ENCODE measurements around the gene IL17RC. TPM values are rescaled to one million over a fixed set of nuclear protein-coding genes. Genes with fewer than 3 reads are reported as not detected.

IL17RC gene
- total and polyA plus RNA-seq, 2 of the 4 experiments (the other 2 are of a cell fraction), result 20.8 to 28.3 TPM

DNA sequence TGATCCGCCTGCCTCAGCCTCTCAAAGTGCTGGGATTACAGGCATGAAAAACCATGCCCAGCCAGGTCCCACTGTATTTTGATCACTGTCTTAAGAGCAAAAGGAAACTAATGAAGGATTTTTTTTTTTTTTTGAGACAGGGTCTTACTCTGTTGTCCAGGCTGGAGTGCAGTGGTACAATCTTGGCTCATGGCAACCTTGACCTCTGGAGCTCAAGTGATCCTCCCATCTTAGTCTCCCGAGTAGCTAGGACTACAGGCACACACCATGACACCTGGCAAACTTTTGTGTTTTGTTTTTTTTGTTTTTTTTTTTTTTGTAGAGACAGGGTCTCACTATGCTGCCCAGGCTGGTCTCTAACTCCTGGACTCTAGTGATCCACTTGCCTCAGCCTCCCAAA lies 63.4 kb downstream of the IL17RC start:
- no peaks in the 10 kb centered on the region for H3K27me3 ChIP-seq (ENCODE audit: control insufficient read depth, insufficient read depth, low read length)
- TF ChIP-seq MXI1 (IDR thresholded peaks at IDR 0.05; ENCODE audit: borderline replicate concordance, low read depth, low read length) (no peak), SMC3 (IDR thresholded peaks at IDR 0.05; ENCODE audit: low read depth, low read length) (no peak), CHD1 (IDR thresholded peaks at IDR 0.05; ENCODE audit: low read depth, low read length) (no peak), RFX5 (IDR thresholded peaks at IDR 0.05; ENCODE audit: low read depth, low read length) (no peak), NFE2L2 (IDR thresholded peaks at IDR 0.05; ENCODE audit: low read depth, low read length) (no peak), MAZ (IDR thresholded peaks at IDR 0.05; ENCODE audit: borderline replicate concordance, low read depth, low read length) (no peak)
- TF ChIP-seq, protein P1, sequence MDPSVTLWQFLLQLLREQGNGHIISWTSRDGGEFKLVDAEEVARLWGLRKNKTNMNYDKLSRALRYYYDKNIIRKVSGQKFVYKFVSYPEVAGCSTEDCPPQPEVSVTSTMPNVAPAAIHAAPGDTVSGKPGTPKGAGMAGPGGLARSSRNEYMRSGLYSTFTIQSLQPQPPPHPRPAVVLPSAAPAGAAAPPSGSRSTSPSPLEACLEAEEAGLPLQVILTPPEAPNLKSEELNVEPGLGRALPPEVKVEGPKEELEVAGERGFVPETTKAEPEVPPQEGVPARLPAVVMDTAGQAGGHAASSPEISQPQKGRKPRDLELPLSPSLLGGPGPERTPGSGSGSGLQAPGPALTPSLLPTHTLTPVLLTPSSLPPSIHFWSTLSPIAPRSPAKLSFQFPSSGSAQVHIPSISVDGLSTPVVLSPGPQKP (IDR thresholded peaks at IDR 0.05; ENCODE audit: borderline replicate concordance, low read depth, low read length), result no peak
- TF ChIP-seq, protein P2, sequence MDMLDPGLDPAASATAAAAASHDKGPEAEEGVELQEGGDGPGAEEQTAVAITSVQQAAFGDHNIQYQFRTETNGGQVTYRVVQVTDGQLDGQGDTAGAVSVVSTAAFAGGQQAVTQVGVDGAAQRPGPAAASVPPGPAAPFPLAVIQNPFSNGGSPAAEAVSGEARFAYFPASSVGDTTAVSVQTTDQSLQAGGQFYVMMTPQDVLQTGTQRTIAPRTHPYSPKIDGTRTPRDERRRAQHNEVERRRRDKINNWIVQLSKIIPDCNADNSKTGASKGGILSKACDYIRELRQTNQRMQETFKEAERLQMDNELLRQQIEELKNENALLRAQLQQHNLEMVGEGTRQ (IDR thresholded peaks at IDR 0.05; ENCODE audit: low read depth, low read length), result no peak
- no peak overlapping the region for H2BK5ac ChIP-seq (ENCODE audit: low read depth, low read length, poor library complexity, severe bottlenecking)
- no peak overlapping the region for H3K9ac ChIP-seq (ENCODE audit: low read depth, low read length)
- H2BK15ac ChIP-seq (ENCODE audit: low read depth, low read length), result no peak overlapping the region
- H3K4me2 ChIP-seq (ENCODE audit: low read depth, low read length), result no peak overlapping the region
- no peak overlapping the region for H4K5ac ChIP-seq (ENCODE audit: low read depth, low read length)
- peaks cover 7% of the 10 kb centered on the region for H3K4me1 ChIP-seq (ENCODE audit: control insufficient read depth, insufficient read depth, low read length)
- no TSS peak for BruUV-seq (replicated peaks)
- H2AK9ac ChIP-seq (replicated peaks; ENCODE audit: low read depth, low read length, poor library complexity), result no peak overlapping the region
- no peak for DNase-seq
- no peak overlapping the region for H3K23ac ChIP-seq (ENCODE audit: low read depth, low read length)
- H3K14ac ChIP-seq (replicated peaks; ENCODE audit: low read depth, low read length), result no peak overlapping the region
- no peak overlapping the region for H3K18ac ChIP-seq (ENCODE audit: low read depth, low read length)
- H2BK20ac ChIP-seq (ENCODE audit: low read depth, low read length), result no peak overlapping the region
- H4K91ac ChIP-seq (ENCODE audit: insufficient read depth, low read depth, low read length), result no peak overlapping the region
- H4K8ac ChIP-seq (ENCODE audit: low read depth in 2 of 2, low read length in 2 of 2), result no peak overlapping the region
- no CpG with 5 or more reads among the region's 2 CpGs for WGBS, 2 experiments (ENCODE audit: extremely low coverage in 2 of 2, insufficient read length in 1 of 2)
- POLR2A ChIA-PET (ENCODE audit: unreplicated experiment), result interaction anchor here (0.6 kb wide), 1 partner anchor 86 kb away, joined by 6 read pairs; no protein-coding TSS in a partner anchor
- dilution Hi-C loops (cut with HindIII; ENCODE audit: low sequenced_read_pairs, unreplicated experiment), result no loop called here
- H2AK5ac ChIP-seq (ENCODE audit: low read depth, low read length), result no peak overlapping the region
- H3K9me3 ChIP-seq (ENCODE audit: control insufficient read depth, insufficient read depth, low read length), result no peaks in the 10 kb centered on the region
- H3K27ac ChIP-seq (ENCODE audit: insufficient read depth, low read length), result no peak overlapping the region
- peaks cover 10 to 49% of the 10 kb centered on the region in 2 experiments for H3K79me1 ChIP-seq (ENCODE audit: low read depth in 1 of 2, low read length in 2 of 2)
- peaks cover 5% of the 10 kb centered on the region; the same call in 1 of the 2 replicates for H3K9me1 ChIP-seq (ENCODE audit: insufficient read depth, low read length)
- no peak overlapping the region for H3K4me3 ChIP-seq (ENCODE audit: insufficient read depth, low read depth, low read length)
- no peak overlapping the region for H3K4ac ChIP-seq (ENCODE audit: low read depth, low read length)
- H2AFZ ChIP-seq (replicated peaks; ENCODE audit: low read length, poor library complexity), result no peak overlapping the region
- CTCF ChIA-PET, result interaction anchor here (0.6 kb wide), 1 partner anchor 523 kb away, joined by 5 read pairs; no protein-coding TSS in a partner anchor
- peaks cover 16% of the 10 kb centered on the region for H3K36me3 ChIP-seq (ENCODE audit: control insufficient read depth, insufficient read depth, low read length)
- ATAC-seq (ENCODE audit: low read depth), result no peak
- no peak overlapping the region for H3K56ac ChIP-seq (ENCODE audit: extremely low read depth, insufficient read depth, low read length)
- in situ Hi-C loops (cut with MboI; ENCODE audit: low sequenced_read_pairs), result no loop called here
- intact Hi-C loops (cut with micrococcal nuclease), result loop anchor here (10.0 kb wide), 2 partner anchors 135 to 165 kb away; partner anchors contain the start of genes BRK1 and VHL
- no peak overlapping the region for H2BK120ac ChIP-seq (ENCODE audit: low read depth, low read length)
- H4K20me1 ChIP-seq (ENCODE audit: insufficient read depth, low read length), result peaks cover 11% of the 10 kb centered on the region; the same call in 1 of the 2 replicates
